Mesodermal cell (in vitro differentiated cells): ENCODE measurements around the gene TTLL11.

Experiments
- H3K27ac ChIP-seq: 2 replicates; pipeline ENCODE4 v1.7.0; 2013; ENCODE audit warnings: mild to moderate bottlenecking, low read depth, low read length, moderate library complexity; ENCODE audit not compliant: severe bottlenecking
- H3K36me3 ChIP-seq: 2 replicates; pipeline ENCODE4 v1.7.1; 2013; ENCODE audit warnings: mild to moderate bottlenecking, low read length, moderate library complexity; ENCODE audit not compliant: control insufficient read depth, insufficient read depth
- H3K4me1 ChIP-seq: one replicate; pipeline ENCODE4 v1.7.1; 2013; ENCODE audit warnings: mild to moderate bottlenecking, low read length; ENCODE audit not compliant: insufficient read depth, control insufficient read depth, poor library complexity, severe bottlenecking
- H3K4me3 ChIP-seq: 2 replicates; pipeline ENCODE4 v1.7.0; 2013; ENCODE audit warnings: low read length, control low read depth, mild to moderate bottlenecking; ENCODE audit not compliant: insufficient read depth, poor library complexity, severe bottlenecking; ENCODE audit errors: extremely low read depth
- H3K9me3 ChIP-seq: 2 replicates; pipeline ENCODE4 v1.7.1; 2013; ENCODE audit warnings: mild to moderate bottlenecking, low read length, moderate library complexity; ENCODE audit not compliant: control insufficient read depth
- WGBS, 2 experiments: methylation state at CpG; one replicate each; pipeline ENCODE4 v1.1.5; 2013; ENCODE audit warnings: missing lambda C conversion rate in 2 of 2; ENCODE audit not compliant: insufficient coverage in 2 of 2; 5-methylcytosine and 5-hydroxymethylcytosine counted together

Gene TTLL11

DNA sequence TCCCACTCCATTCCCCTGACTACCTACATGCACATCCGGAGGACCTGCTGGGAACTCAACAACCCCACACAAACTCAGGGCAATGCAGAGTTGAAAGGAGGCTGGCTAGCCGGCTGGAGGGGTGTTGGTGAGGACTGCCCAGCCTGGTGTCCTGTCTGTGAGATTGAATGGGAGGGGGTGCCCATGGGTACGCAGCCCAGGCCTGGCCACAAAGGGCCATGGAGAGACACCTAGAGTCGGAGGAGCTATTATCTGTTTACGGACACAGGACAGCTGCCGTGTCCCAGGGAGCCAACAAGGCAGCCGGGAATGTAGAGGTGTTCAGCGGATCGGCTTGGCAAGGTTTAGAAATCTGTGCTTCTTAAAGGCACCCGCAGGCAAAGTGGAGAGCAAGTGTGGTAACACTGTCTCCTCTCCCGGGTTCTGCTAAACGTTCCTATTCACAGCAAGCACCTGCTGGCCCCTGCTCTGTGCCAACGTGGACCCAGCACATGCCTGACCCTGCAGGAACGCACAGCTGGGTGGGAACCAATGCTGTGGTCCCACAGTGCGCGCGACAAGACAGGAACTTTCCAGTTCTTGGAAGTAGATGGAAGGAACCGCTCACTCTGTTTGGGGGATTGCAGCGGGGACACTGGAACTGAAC is 275.0 kb downstream of the TTLL11 start:
- no peak overlapping the region for H3K27ac ChIP-seq
- H3K4me3 ChIP-seq: no peak overlapping the region
- peaks cover 10% of the 10 kb centered on the region for H3K4me1 ChIP-seq
- H3K36me3 ChIP-seq: no peaks in the 10 kb centered on the region
- 86 to 89% methylated on average over 16 to 17 of the region's 19 CpGs for WGBS, 2 experiments
- no peaks in the 10 kb centered on the region for H3K9me3 ChIP-seq

GRCh38 chr9:121817476-121817875 is 275.6 kb downstream of the TTLL11 start:
- Histone ChIP-seq H3K4me3 (no peak overlapping the region), H3K9me3 (no peaks in the 10 kb centered on the region), H3K27ac (no peak overlapping the region), H3K4me1 (peaks cover 10% of the 10 kb centered on the region), H3K36me3 (no peaks in the 10 kb centered on the region)
- 82 to 91% methylated on average over 9 of the region's 9 CpGs for WGBS, 2 experiments

DNA sequence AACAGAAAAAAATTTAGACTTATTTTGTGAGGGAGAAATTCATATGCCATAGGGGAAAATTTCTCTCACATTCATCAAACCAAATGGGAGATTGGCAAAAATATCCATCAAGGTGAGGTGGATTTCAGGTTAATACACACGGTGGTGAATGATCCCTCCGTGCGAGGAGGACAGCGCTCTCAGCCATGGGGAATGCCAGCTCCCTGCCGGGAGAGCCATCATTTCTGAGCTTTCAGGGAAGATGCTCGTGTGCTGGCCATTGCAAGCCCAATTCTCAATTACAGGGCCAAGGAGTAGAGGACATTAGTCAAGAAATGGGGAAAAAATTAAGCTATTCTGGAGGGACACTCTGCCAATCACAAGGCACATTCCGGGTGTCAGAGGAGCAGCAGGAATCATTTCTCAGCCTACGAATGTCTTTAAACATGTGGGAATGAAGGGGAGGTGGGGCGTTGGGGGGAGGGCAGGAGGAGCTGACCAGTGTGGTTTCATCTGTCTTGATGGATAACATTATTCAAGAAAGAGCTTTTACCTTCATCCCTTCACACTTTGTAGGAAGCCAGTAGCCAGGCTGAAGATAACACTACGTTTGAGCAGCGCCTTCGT is 276.2 kb downstream of the TTLL11 start:
- H3K36me3 ChIP-seq: no peaks in the 10 kb centered on the region
- no peaks in the 10 kb centered on the region for H3K9me3 ChIP-seq
- no peak overlapping the region for H3K27ac ChIP-seq
- WGBS, 2 experiments: 47 to 58% methylated on average over 12 of the region's 12 CpGs
- H3K4me1 ChIP-seq: peaks cover 10% of the 10 kb centered on the region
- no peak overlapping the region for H3K4me3 ChIP-seq

DNA sequence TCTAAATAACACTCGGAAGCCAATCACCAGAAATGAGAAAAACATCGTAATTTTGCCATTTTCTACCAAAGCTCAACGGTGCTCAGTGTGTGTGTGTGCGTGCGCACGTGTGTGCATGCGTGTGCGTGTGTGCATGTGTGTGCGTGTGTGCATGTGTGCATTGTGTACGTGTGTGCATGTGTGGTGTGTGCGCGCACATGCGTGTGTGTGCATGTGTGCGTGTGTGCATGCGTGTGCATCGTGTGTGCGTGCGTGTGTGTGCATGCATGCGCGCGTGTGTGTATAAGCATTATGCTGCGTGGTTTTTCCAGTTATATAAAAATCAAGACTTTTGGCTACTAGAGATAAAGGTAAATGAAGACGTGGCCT is 276.7 kb downstream of the TTLL11 start:
- no peaks in the 10 kb centered on the region for H3K9me3 ChIP-seq

DNA sequence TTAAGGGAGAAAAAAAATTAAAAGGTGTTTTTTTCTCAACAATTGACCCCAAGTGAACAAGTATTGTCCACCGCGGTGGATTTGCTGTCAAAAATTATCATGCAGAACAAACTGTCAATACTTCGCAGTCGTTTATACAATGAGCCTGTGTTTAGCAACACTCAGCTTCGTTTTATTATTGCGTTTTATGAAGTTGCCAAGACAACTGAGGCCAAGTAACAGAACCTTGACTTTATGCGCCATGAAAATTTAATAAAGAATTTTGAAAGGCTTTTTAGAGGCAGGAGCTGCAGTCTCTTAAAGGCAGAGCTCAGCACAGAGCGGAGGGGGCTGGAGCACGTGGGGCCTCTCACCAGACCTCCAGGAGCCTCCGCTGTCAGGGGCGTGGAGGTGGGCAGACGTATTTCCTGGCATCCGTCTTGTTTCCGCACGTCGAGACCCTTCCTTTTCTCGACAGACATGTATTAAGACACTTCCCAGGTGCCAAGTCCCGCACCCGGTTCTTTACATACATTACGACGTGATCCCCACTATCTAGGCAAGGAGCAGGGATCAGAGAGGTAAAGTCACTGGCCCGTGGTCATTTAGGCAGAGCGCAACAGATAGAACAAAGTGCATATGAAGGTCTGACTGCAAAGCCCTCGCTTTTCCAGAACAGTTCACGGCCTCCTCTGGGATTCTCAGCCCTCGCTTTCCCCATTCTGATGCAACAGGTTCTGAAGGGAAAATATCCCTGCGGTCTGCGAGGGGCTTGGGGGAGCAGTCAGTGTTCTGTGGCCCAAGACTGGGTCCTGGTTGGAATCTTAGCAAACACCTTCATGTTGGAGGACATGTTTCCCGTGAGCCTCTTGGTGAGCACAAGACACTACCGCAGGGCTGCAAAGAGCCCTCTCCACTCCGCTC is 277.3 kb downstream of the TTLL11 start:
- WGBS, 2 experiments: 89 to 94% methylated on average over 31 of the region's 31 CpGs
- Histone ChIP-seq H3K27ac (no peak overlapping the region), H3K4me3 (no peak overlapping the region), H3K36me3 (no peaks in the 10 kb centered on the region), H3K9me3 (no peaks in the 10 kb centered on the region), H3K4me1 (peaks cover 10% of the 10 kb centered on the region)

More for the DNA sequence above, 276.7 kb downstream of the TTLL11 start:
- peaks cover 10% of the 10 kb centered on the region for H3K4me1 ChIP-seq
- 93 to 94% methylated on average over 9 to 22 of the region's 23 CpGs for WGBS, 2 experiments
- no peak overlapping the region for H3K27ac ChIP-seq
- H3K4me3 ChIP-seq: no peak overlapping the region
- no peaks in the 10 kb centered on the region for H3K36me3 ChIP-seq

GRCh38 chr9:121815084-121815483 is 278.0 kb downstream of the TTLL11 start:
- Histone ChIP-seq H3K36me3 (no peaks in the 10 kb centered on the region), H3K4me3 (no peak overlapping the region), H3K4me1 (peaks cover 10% of the 10 kb centered on the region), H3K27ac (no peak overlapping the region), H3K9me3 (no peaks in the 10 kb centered on the region)
- WGBS, 2 experiments: 70 to 79% methylated on average over 6 of the region's 6 CpGs

DNA sequence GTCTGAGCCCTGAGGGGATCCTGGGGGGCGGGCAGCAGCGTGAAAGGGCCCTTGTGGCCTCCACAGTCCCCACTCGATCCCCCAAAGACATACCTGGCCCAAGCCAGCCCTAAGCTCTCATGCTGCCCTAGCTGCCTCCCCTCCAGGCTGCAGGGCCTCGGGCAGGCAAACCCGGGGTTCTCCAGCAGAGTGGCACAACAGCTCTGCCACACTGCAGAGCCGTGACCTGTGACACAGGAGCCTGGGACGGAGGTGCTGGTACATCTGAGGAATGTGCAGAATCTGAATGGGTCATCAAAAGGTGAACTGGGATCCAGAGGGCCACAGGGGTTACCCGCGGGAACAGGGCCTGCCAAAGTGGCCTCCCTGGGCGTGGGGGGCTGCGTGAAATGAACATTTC is 278.5 kb downstream of the TTLL11 start:
- Histone ChIP-seq H3K27ac (no peak overlapping the region), H3K4me1 (peaks cover 5% of the 10 kb centered on the region)
- 88 to 90% methylated on average over 7 to 9 of the region's 11 CpGs for WGBS, 2 experiments

DNA sequence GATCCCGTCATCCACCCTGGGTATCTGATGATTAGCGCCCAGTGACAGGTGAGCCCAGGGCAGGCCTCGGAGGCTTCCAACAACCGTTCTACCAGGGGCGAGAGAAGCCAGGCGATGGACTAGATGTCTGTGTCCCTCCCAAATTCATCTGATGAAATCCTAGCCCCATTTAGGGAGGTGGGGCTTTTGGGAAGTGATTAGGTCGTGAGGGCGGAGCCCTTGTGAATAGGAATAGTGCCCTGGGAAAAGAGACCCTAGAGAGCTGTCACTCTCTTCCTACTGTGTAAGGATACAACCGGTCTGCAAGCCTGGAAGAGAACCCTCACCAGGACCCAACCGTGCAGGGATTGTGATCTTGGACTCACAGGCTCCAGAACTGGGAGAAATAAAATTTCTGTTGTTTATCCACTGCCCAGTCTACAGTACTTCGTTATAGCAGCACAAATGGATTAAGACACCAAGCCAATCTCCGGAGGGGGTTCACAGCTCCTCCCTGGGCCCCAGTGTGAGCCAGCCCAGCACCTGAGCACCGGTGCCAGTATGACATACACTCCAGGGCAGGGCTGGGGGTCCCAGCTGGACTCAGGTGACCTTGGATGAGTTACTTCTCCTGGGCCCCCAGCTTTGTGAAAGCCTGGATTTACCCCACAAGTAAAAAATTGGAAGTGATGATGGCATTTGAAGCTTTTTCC is 279.4 kb downstream of the TTLL11 start:
- H3K27ac ChIP-seq: no peak overlapping the region
- H3K4me1 ChIP-seq: no peaks in the 10 kb centered on the region
- H3K36me3 ChIP-seq: no peaks in the 10 kb centered on the region
- no peaks in the 10 kb centered on the region for H3K9me3 ChIP-seq
- WGBS, 2 experiments: 81 to 84% methylated on average over 9 to 11 of the region's 13 CpGs
- H3K4me3 ChIP-seq: no peak overlapping the region

More for the DNA sequence above, 278.5 kb downstream of the TTLL11 start:
- no peaks in the 10 kb centered on the region for H3K36me3 ChIP-seq
- H3K4me3 ChIP-seq: no peak overlapping the region
- H3K9me3 ChIP-seq: no peaks in the 10 kb centered on the region

- 65 to 82% methylated on average over 5 to 7 of the region's 12 CpGs for WGBS, 2 experiments
- H3K9me3 ChIP-seq: no peaks in the 10 kb centered on the region
- no peaks in the 10 kb centered on the region for H3K36me3 ChIP-seq
- H3K27ac ChIP-seq: no peak overlapping the region
- H3K4me1 ChIP-seq: no peaks in the 10 kb centered on the region
- H3K4me3 ChIP-seq: no peak overlapping the region
These were observed 280.9 kb downstream of the TTLL11 start for GRCh38 chr9:121812159-121812735.

GRCh38 chr9:121811751-121812150 is 281.4 kb downstream of the TTLL11 start:
- Histone ChIP-seq H3K9me3 (no peaks in the 10 kb centered on the region), H3K4me1 (no peaks in the 10 kb centered on the region), H3K27ac (no peak overlapping the region), H3K36me3 (no peaks in the 10 kb centered on the region), H3K4me3 (no peak overlapping the region)
- 89 to 90% methylated on average over 9 to 10 of the region's 10 CpGs for WGBS, 2 experiments
